A549 (cell line): Measurements from ENCODE around the gene ZNF283. TPM values are rescaled to one million over a fixed set of nuclear protein-coding genes. Genes with fewer than 3 reads are reported as not detected.

Source experiments
- ATAC-seq, 2 experiments: fragments of 200-7000 bp in 1 of 2; fragments of >200 bp in 1 of 2; cut with Nextera tagmentation in 1 of 2; cut with Tn5 transposase in 1 of 2; 3 replicates each; pipeline versions ENCODE4 v1.8.0 to v1.9.1; 2018 to 2020; ENCODE audit warnings: mild to moderate bottlenecking in 1 of 2, moderate library complexity in 1 of 2
- CTCF ChIA-PET: fragments of 300-600 bp; sonication (Branson Sonifier 250); formaldehyde crosslinking; extraction: SDS; loops from one replicate; lab custom pipeline; 2021; ENCODE audit warnings: antibody characterized with exemption, inconsistent platforms; lab: Yijun Ruan, JAX
- POLR2A ChIA-PET: fragments of 350-600 bp; formaldehyde crosslinking; extraction: SDS; loops from one replicate; lab custom pipeline; 2021; ENCODE audit warnings: antibody characterized with exemption, inconsistent platforms; lab: Yijun Ruan, JAX
- DNase-seq, 2 experiments: peaks; one replicate each; pipeline versions ENCODE4 v3.0.0 to v3.0.0-alpha.2; 2011 to 2016; ENCODE audit warnings: low read depth in 1 of 2, low spot score in 1 of 2
- FAIRE-seq: peaks from 2 replicates; lab custom pipeline; 2011; peaks lifted over from hg19 to GRCh38; lab: Jason Lieb, UNC
- H3K27ac ChIP-seq, 2 experiments: fragments of >200 bp; sonication (Bioruptor Twin); formaldehyde crosslinking; 3 replicates each; pipeline ENCODE4 v1.5.1; 2016 to 2017
- H3K4me1 ChIP-seq: fragments of >200 bp; sonication (Bioruptor Twin); formaldehyde crosslinking; 3 replicates; pipeline ENCODE4 v1.6.1; 2016
- H3K4me2 ChIP-seq: fragments of >200 bp; sonication (Bioruptor Twin); formaldehyde crosslinking; 3 replicates; pipeline ENCODE4 v1.6.1; 2016
- H3K4me3 ChIP-seq: fragments of >200 bp; sonication (Bioruptor Twin); formaldehyde crosslinking; 3 replicates; pipeline ENCODE4 v1.5.1; 2016
- H3K9me3 ChIP-seq: fragments of >200 bp; sonication (Bioruptor Twin); formaldehyde crosslinking; 3 replicates; pipeline ENCODE4 v1.6.1; 2016
- BHLHE40 ChIP-seq: IDR thresholded peaks from 2 replicates; pipeline ENCODE4 v1.6.1; 2012; ENCODE audit warnings: low read depth, low read length, inconsistent platforms
- EHMT2 ChIP-seq: fragments of 200-600 bp; sonication (generic); IDR thresholded peaks from 2 replicates; pipeline ENCODE4 v1.6.1; 2016; ENCODE audit warnings: antibody characterized with exemption, low read depth, mild to moderate bottlenecking, moderate library complexity
- FOSB ChIP-seq: fragments of 250-450 bp; sonication (Bioruptor Pico); IDR thresholded peaks from 2 replicates; pipeline ENCODE4 v1.5.0; 2020; ENCODE audit warnings: mild to moderate bottlenecking, moderate library complexity
- FOSL2 ChIP-seq, 2 experiments: fragments of 450-650 bp in 1 of 2; fragments of >200 bp in 1 of 2; sonication (Bioruptor Twin) in 1 of 2; formaldehyde crosslinking; IDR thresholded peaks; 2 replicates each; pipeline versions ENCODE4 v1.5.0 to v1.6.1; 2016 to 2020; ENCODE audit warnings: mild to moderate bottlenecking in 1 of 2, moderate library complexity in 1 of 2
- FOXS1 ChIP-seq: fragments of 250-450 bp; sonication (Bioruptor Pico); IDR thresholded peaks from 2 replicates; pipeline ENCODE4 v1.5.0; 2020; ENCODE audit warnings: mild to moderate bottlenecking, moderate library complexity
- GATA3 ChIP-seq: IDR thresholded peaks from 2 replicates; pipeline ENCODE4 v1.6.1; 2012; ENCODE audit warnings: borderline replicate concordance
- HOXB13 ChIP-seq: fragments of 250-450 bp; sonication (Bioruptor Pico); IDR thresholded peaks from 2 replicates; pipeline ENCODE4 v1.5.0; 2020; ENCODE audit warnings: low read depth, mild to moderate bottlenecking, moderate library complexity
- HOXB5 ChIP-seq: fragments of 250-450 bp; sonication (Bioruptor Pico); IDR thresholded peaks from 2 replicates; pipeline ENCODE4 v1.5.0; 2020; ENCODE audit warnings: mild to moderate bottlenecking, moderate library complexity
- MAFK ChIP-seq: fragments of 450-650 bp; IDR thresholded peaks from 2 replicates; pipeline ENCODE4 v1.6.1; 2014; ENCODE audit not compliant: partially characterized antibody
- MYC ChIP-seq: IDR thresholded peaks from 2 replicates; pipeline ENCODE4 v1.6.1; 2012; ENCODE audit warnings: mild to moderate bottlenecking, inconsistent platforms, low read length, improper control_type of control experiment, borderline replicate concordance
- POLR2AphosphoS2 ChIP-seq: conservative IDR thresholded peaks from 2 replicates; pipeline ENCODE4 v1.6.1; 2012; ENCODE audit warnings: low read length, improper control_type of control experiment, inconsistent platforms
- RAD21 ChIP-seq, 2 experiments: fragments of >200 bp in 1 of 2; sonication (Bioruptor Twin) in 1 of 2; formaldehyde crosslinking in 1 of 2; IDR thresholded peaks in 1 of 2; conservative IDR thresholded peaks in 1 of 2; 2 replicates in 1 of 2; 3 replicates in 1 of 2; pipeline ENCODE4 v1.6.1; 2012 to 2018; ENCODE audit warnings: inconsistent platforms in 1 of 2
- RFX5 ChIP-seq: fragments of 450-650 bp; IDR thresholded peaks from 2 replicates; pipeline ENCODE4 v1.7.1; 2014; ENCODE audit warnings: antibody characterized with exemption, mild to moderate bottlenecking, moderate library complexity
- SMC3 ChIP-seq: fragments of >200 bp; sonication (Bioruptor Twin); formaldehyde crosslinking; IDR thresholded peaks from 3 replicates; pipeline ENCODE4 v1.6.1; 2018; ENCODE audit warnings: inconsistent platforms
- ZC3H11A ChIP-seq: fragments of 450-650 bp; IDR thresholded peaks from 2 replicates; pipeline ENCODE4 v1.6.1; 2014; ENCODE audit warnings: antibody characterized with exemption, mild to moderate bottlenecking
- ZFP36 ChIP-seq: fragments of 450-650 bp; IDR thresholded peaks from 2 replicates; pipeline ENCODE4 v1.6.1; 2014; ENCODE audit warnings: borderline replicate concordance; ENCODE audit not compliant: partially characterized antibody
- ZSCAN20 ChIP-seq: fragments of 250-450 bp; sonication (Bioruptor Pico); IDR thresholded peaks from 2 replicates; pipeline ENCODE4 v1.8.0; 2022; ENCODE audit warnings: mild to moderate bottlenecking, moderate library complexity
- WGBS: methylation state at CpG from one replicate; pipeline ENCODE4 v1.1.6; 2017; ENCODE audit errors: missing lambda C conversion rate; 5-methylcytosine and 5-hydroxymethylcytosine counted together
- polyA plus RNA-seq, 4 experiments: library from polyadenylated mRNA; depleted of rRNA in 3 of 4; stranded (reverse); fragments of >200 nt; fragmentation: RNase III in 1 of 4; extraction: RNeasy Plus Mini Kit Qiagen cat#74134 plus additional on column Dnase treatment in 1 of 4; gene quantifications; 2 replicates in 3 of 4; 3 replicates in 1 of 4; pipeline ENCODE4 v1.2.3, GENCODE V29; 2011 to 2017
- TF ChIP-seq, protein P1 (sequence below): fragments of 200-600 bp; sonication (generic); IDR thresholded peaks from 2 replicates; pipeline ENCODE4 v1.6.1; 2016; ENCODE audit warnings: antibody characterized with exemption, mild to moderate bottlenecking, moderate library complexity
- TF ChIP-seq, protein P2 (sequence below): fragments of >200 bp; sonication (Bioruptor Twin); formaldehyde crosslinking; IDR thresholded peaks from 3 replicates; pipeline ENCODE4 v1.6.1; 2016
- TF ChIP-seq, protein P3 (sequence below): fragments of 450-650 bp; IDR thresholded peaks from 2 replicates; pipeline ENCODE4 v1.6.1; 2014; ENCODE audit warnings: antibody characterized with exemption
- TF ChIP-seq, protein P4 (sequence below): fragments of 250-450 bp; sonication (Bioruptor Pico); IDR thresholded peaks from 2 replicates; pipeline ENCODE4 v1.5.0; 2020; ENCODE audit warnings: low read depth, mild to moderate bottlenecking, moderate library complexity
- TF ChIP-seq, protein P5 (sequence below): fragments of 250-450 bp; sonication (Bioruptor Pico); IDR thresholded peaks from 2 replicates; pipeline ENCODE4 v1.5.0; 2021; ENCODE audit warnings: mild to moderate bottlenecking, moderate library complexity, borderline replicate concordance
- TF ChIP-seq, protein P6 (sequence below): IDR thresholded peaks from 2 replicates; pipeline ENCODE4 v1.6.1; 2012
- TF ChIP-seq, protein P7 (sequence below): IDR thresholded peaks from 2 replicates; pipeline ENCODE4 v1.6.1; 2012
- TF ChIP-seq, protein P8 (sequence below): fragments of >200 bp; sonication (Bioruptor Twin); formaldehyde crosslinking; IDR thresholded peaks from 2 replicates; pipeline ENCODE4 v1.6.1; 2016
- TF ChIP-seq, protein P9 (sequence below): IDR thresholded peaks from 2 replicates; pipeline ENCODE4 v1.6.1; 2012; ENCODE audit warnings: low read depth, borderline replicate concordance

Gene ZNF283
- polyA plus RNA-seq, 2 of the 4 experiments (the other 2 are of a cell fraction), result 6.1 to 8.9 TPM

DNA sequence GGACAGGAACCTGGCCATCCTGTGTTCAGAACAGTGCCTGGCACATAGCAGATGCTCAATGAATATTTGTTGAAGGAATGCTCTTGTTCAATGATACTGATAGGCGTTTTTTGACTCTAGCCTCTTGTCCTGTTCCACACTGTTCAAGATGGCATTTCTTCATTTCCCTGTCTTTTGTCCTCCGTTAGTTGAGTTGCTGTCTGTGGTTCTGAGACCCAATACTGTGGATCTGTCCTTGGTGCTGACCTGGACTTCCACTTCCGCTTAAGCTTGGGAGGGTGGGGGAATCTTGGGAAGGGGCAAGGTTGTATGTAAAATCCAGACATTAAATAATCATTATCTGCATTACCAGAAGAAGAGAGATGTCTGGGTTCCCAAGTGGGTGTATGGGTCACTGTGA, 38.1 kb upstream of the ZNF283 start:
- ChIA-PET CTCF (interaction anchor here (1.8 to 24.0 kb wide), 3 partner anchors 21 to 44 kb away, joined by 5 to 565 read pairs (median 103); partner anchors contain the start of gene SMG9), POLR2A (no interaction called here)
- WGBS, result 16% methylated on average over 3 of the region's 3 CpGs
- peaks cover 12% of the 10 kb centered on the region for H3K4me1 ChIP-seq
- H3K9me3 ChIP-seq, result no peaks in the 10 kb centered on the region
- H3K4me2 ChIP-seq, result no peak overlapping the region
- no peak overlapping the region for H3K4me3 ChIP-seq
- TF ChIP-seq, protein P1, sequence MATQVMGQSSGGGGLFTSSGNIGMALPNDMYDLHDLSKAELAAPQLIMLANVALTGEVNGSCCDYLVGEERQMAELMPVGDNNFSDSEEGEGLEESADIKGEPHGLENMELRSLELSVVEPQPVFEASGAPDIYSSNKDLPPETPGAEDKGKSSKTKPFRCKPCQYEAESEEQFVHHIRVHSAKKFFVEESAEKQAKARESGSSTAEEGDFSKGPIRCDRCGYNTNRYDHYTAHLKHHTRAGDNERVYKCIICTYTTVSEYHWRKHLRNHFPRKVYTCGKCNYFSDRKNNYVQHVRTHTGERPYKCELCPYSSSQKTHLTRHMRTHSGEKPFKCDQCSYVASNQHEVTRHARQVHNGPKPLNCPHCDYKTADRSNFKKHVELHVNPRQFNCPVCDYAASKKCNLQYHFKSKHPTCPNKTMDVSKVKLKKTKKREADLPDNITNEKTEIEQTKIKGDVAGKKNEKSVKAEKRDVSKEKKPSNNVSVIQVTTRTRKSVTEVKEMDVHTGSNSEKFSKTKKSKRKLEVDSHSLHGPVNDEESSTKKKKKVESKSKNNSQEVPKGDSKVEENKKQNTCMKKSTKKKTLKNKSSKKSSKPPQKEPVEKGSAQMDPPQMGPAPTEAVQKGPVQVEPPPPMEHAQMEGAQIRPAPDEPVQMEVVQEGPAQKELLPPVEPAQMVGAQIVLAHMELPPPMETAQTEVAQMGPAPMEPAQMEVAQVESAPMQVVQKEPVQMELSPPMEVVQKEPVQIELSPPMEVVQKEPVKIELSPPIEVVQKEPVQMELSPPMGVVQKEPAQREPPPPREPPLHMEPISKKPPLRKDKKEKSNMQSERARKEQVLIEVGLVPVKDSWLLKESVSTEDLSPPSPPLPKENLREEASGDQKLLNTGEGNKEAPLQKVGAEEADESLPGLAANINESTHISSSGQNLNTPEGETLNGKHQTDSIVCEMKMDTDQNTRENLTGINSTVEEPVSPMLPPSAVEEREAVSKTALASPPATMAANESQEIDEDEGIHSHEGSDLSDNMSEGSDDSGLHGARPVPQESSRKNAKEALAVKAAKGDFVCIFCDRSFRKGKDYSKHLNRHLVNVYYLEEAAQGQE, result peak; percentile 93
- TF ChIP-seq ZFP36, result no peak
- no peak for TF ChIP-seq BHLHE40
- TF ChIP-seq POLR2AphosphoS2, result no peak
- TF ChIP-seq, protein P2, sequence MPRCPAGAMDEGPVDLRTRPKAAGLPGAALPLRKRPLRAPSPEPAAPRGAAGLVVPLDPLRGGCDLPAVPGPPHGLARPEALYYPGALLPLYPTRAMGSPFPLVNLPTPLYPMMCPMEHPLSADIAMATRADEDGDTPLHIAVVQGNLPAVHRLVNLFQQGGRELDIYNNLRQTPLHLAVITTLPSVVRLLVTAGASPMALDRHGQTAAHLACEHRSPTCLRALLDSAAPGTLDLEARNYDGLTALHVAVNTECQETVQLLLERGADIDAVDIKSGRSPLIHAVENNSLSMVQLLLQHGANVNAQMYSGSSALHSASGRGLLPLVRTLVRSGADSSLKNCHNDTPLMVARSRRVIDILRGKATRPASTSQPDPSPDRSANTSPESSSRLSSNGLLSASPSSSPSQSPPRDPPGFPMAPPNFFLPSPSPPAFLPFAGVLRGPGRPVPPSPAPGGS, result no peak
- TF ChIP-seq, protein P3, sequence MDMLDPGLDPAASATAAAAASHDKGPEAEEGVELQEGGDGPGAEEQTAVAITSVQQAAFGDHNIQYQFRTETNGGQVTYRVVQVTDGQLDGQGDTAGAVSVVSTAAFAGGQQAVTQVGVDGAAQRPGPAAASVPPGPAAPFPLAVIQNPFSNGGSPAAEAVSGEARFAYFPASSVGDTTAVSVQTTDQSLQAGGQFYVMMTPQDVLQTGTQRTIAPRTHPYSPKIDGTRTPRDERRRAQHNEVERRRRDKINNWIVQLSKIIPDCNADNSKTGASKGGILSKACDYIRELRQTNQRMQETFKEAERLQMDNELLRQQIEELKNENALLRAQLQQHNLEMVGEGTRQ, result no peak
- no peak for TF ChIP-seq HOXB13 (CRISPR knock-in tag)
- TF ChIP-seq SMC3, result no peak
- TF ChIP-seq FOSB (CRISPR knock-in tag), result no peak
- peak; percentile 45; the same call in 1 of the 2 replicates for TF ChIP-seq HOXB5 (CRISPR knock-in tag)
- TF ChIP-seq RAD21 (conservative IDR thresholded peaks at IDR 0.05 in 1 of 2, IDR thresholded peaks at IDR 0.05 in 1 of 2), result no peak
- TF ChIP-seq, protein P4, sequence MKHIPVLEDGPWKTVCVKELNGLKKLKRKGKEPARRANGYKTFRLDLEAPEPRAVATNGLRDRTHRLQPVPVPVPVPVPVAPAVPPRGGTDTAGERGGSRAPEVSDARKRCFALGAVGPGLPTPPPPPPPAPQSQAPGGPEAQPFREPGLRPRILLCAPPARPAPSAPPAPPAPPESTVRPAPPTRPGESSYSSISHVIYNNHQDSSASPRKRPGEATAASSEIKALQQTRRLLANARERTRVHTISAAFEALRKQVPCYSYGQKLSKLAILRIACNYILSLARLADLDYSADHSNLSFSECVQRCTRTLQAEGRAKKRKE (CRISPR knock-in tag), result no peak
- TF ChIP-seq ZSCAN20 (CRISPR knock-in tag), result peak; percentile 46; the same call in 1 of the 2 replicates
- TF ChIP-seq MAFK, result no peak
- TF ChIP-seq MYC, result no peak
- TF ChIP-seq EHMT2, result peak; percentile 68
- ATAC-seq, result no peak
- DNase-seq, result peak in 1 of 2 experiments; percentile 42
- no peak overlapping the region for H3K27ac ChIP-seq
- peak; percentile 39 for FAIRE-seq

DNA sequence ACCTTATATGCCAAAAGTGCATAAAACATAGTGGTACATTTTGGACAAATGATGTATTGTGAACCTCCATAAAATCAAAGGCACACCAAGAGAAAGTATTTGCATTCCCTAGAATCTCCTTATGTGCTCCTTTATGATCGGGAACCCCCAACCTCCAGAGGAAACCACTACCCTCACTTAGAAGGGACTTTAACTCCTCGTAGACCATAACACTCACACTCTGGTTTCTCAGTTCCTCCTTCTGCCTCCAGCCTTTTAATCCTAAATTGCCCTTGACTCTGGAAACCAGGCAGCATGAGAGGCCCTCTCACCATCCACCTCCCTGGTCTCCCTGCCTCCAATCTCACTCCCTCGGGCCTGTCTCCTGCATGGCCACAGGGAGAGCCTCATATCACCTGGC, 36.5 kb upstream of the ZNF283 start:
- no peak overlapping the region for H3K4me3 ChIP-seq
- WGBS, result 15% methylated on average over 3 of the region's 3 CpGs
- no peak overlapping the region for H3K27ac ChIP-seq
- DNase-seq, result no peak
- ATAC-seq, result peak in 1 of 2 experiments; percentile 35; a peak in 2 of 6 replicates
- no peak for FAIRE-seq
- H3K4me2 ChIP-seq, result no peak overlapping the region
- ChIA-PET CTCF (interaction anchor here (0.9 to 24.0 kb wide), 5 partner anchors 17 to 271 kb away, joined by 4 to 565 read pairs (median 4); partner anchors contain the start of gene SMG9), POLR2A (interaction anchor here (0.9 kb wide), 1 partner anchor 35 kb away, joined by 4 read pairs; the partner anchor contains the start of gene SMG9)
- H3K9me3 ChIP-seq, result peaks cover 3% of the 10 kb centered on the region; the same call in 1 of the 3 replicates
- H3K4me1 ChIP-seq, result no peaks in the 10 kb centered on the region
- TF ChIP-seq, protein P5, sequence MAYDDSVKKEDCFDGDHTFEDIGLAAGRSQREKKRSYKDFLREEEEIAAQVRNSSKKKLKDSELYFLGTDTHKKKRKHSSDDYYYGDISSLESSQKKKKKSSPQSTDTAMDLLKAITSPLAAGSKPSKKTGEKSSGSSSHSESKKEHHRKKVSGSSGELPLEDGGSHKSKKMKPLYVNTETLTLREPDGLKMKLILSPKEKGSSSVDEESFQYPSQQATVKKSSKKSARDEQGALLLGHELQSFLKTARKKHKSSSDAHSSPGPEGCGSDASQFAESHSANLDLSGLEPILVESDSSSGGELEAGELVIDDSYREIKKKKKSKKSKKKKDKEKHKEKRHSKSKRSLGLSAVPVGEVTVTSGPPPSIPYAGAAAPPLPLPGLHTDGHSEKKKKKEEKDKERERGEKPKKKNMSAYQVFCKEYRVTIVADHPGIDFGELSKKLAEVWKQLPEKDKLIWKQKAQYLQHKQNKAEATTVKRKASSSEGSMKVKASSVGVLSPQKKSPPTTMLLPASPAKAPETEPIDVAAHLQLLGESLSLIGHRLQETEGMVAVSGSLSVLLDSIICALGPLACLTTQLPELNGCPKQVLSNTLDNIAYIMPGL, result no peak
- TF ChIP-seq FOXS1 (CRISPR knock-in tag) (no peak), RFX5 (no peak), GATA3 (no peak), RAD21 (conservative IDR thresholded peaks at IDR 0.05 in 1 of 2, IDR thresholded peaks at IDR 0.05 in 1 of 2) (no peak), FOSL2 (IDR thresholded peaks at IDR 0.05) (no peak), FOSL2 (CRISPR knock-in tag; IDR thresholded peaks at IDR 0.05) (no peak), ZC3H11A (no peak)
- TF ChIP-seq, protein P6, sequence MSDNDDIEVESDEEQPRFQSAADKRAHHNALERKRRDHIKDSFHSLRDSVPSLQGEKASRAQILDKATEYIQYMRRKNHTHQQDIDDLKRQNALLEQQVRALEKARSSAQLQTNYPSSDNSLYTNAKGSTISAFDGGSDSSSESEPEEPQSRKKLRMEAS, result no peak
- TF ChIP-seq, protein P7, sequence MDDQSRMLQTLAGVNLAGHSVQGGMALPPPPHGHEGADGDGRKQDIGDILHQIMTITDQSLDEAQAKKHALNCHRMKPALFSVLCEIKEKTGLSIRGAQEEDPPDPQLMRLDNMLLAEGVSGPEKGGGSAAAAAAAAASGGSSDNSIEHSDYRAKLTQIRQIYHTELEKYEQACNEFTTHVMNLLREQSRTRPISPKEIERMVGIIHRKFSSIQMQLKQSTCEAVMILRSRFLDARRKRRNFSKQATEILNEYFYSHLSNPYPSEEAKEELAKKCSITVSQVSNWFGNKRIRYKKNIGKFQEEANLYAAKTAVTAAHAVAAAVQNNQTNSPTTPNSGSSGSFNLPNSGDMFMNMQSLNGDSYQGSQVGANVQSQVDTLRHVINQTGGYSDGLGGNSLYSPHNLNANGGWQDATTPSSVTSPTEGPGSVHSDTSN, result no peak
- TF ChIP-seq, protein P8, sequence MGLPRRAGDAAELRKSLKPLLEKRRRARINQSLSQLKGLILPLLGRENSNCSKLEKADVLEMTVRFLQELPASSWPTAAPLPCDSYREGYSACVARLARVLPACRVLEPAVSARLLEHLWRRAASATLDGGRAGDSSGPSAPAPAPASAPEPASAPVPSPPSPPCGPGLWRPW, result no peak
- TF ChIP-seq, protein P9, sequence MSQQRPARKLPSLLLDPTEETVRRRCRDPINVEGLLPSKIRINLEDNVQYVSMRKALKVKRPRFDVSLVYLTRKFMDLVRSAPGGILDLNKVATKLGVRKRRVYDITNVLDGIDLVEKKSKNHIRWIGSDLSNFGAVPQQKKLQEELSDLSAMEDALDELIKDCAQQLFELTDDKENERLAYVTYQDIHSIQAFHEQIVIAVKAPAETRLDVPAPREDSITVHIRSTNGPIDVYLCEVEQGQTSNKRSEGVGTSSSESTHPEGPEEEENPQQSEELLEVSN, result no peak
